GM12891 (cell line): ENCODE data around the gene SNCG.

Experiments
- POLR2A ChIP-seq: IDR thresholded peaks from 2 replicates; pipeline ENCODE4 v1.6.1; 2011; ENCODE audit warnings: low read depth, low read length, control low read depth
- POLR2AphosphoS5 ChIP-seq: IDR thresholded peaks from 2 replicates; pipeline ENCODE4 v1.6.1; 2011; ENCODE audit warnings: low read depth, low read length, control low read depth
- SPI1 ChIP-seq: IDR thresholded peaks from 2 replicates; pipeline ENCODE4 v1.6.1; 2011; ENCODE audit warnings: low read depth, low read length, control low read depth
- TAF1 ChIP-seq: IDR thresholded peaks from 2 replicates; pipeline ENCODE4 v1.6.1; 2011; ENCODE audit warnings: low read depth, low read length, control low read depth

GRCh38 chr10:86932674-86933073 lies 25.7 kb upstream of the SNCG start:
- TF ChIP-seq POLR2A (no peak), TAF1 (no peak), POLR2AphosphoS5 (no peak), SPI1 (no peak)
